ENCODE data around the gene RAET1E. TPM values are rescaled to one million over a fixed set of nuclear protein-coding genes. Genes with fewer than 3 reads are reported as not detected.

Gene RAET1E
- total RNA-seq, 1 experiment from 2014 or later = 2.8 TPM

DNA sequence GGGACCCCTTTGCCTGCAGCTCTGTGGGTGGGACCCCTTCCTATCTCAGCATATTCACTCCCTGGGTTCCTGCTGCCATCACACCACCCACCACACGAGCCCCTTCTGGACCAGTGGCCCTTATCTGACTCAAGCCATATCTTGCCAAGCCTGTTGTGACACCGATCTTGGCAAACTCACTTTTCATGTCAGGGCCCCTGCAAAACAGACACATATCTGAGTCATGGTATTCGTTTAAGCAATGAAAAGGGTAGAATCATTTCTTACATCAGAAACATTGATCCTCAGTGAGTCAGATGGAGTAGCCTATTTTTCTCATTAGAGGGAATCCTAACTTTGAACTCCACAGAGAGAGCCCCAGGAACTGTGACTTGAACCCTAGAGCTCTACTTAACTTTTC lies 10.6 kb downstream of the RAET1E start:
- Histone ChIP-seq H3K4me3 (no peak overlapping the region), H3K27me3 (no peaks in the 10 kb centered on the region), H3K36me3 (peaks cover 9% of the 10 kb centered on the region), H3K9me3 (no peaks in the 10 kb centered on the region)
- peak; percentile 81 for DNase-seq

DNA sequence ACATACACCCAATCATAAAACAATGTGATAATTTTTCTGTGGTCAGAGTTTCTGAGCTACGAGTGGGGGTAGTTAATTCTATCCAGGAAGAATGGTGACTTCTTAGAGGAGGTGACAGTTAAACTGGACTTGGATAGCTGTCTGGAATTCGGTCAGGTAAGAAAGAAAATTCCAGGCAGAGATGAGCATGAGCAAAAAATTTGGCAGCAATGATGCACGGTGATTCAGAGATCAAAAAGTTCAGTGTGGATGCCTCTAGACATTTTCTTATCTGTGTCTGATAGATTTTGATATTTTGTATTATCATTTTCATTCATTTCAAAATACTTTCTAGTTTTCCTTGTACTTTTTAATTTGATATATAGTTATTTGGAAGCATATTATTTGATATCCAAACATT lies 12.0 kb downstream of the RAET1E start:
- Histone ChIP-seq H3K4me3 (no peak overlapping the region), H3K9me3 (no peaks in the 10 kb centered on the region), H3K36me3 (peaks cover 9% of the 10 kb centered on the region), H3K27me3 (no peaks in the 10 kb centered on the region)
- no peak for DNase-seq

DNA sequence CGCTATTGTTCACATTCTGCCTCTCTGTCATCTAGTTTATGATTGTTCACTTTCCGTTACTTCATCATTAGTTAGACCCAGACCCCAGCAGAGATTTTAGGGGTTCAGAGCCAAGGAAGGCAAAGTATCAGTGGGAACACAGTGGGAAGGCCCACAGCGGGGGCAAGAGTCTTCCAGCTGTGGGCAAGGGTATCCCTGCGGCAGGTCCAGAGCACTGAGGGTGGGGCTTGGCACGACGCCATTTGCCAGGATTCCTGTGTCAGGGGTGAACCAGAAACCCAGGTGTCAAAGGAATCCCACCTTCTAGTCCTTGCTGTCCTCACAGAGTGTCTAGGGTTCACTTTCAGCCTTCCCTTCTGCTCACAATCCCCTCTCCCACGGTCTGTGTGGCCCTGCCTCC lies 13.3 kb downstream of the RAET1E start:
- no peaks in the 10 kb centered on the region for H3K27me3 ChIP-seq
- no peak overlapping the region for H3K4me3 ChIP-seq
- DNase-seq = no peak
- H3K9me3 ChIP-seq = no peaks in the 10 kb centered on the region
- peaks cover 6% of the 10 kb centered on the region for H3K36me3 ChIP-seq

DNA sequence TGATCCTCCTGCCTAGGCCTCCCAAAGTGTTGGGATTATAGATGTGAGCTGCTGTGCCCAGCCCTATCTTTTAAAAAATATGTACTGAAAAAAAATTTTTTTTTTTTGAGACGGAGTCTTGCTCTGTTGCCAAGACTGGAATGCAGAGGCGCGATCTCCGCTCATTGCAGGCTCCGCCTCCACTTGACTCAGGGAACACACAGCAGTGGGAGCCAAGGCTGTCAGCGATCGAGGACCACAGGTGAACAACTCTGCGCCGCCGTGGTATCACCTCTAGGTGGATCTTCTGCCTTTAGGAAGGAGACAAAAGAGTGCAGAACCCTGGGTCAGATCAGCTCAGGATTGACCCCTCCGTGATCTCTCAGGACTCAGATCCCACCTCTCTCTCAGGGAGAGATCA lies 13.7 kb downstream of the RAET1E start:
- no peak for DNase-seq
- peaks cover 6% of the 10 kb centered on the region for H3K36me3 ChIP-seq
- H3K9me3 ChIP-seq = no peaks in the 10 kb centered on the region
- H3K27me3 ChIP-seq = no peaks in the 10 kb centered on the region
- H3K4me3 ChIP-seq = no peak overlapping the region

DNA sequence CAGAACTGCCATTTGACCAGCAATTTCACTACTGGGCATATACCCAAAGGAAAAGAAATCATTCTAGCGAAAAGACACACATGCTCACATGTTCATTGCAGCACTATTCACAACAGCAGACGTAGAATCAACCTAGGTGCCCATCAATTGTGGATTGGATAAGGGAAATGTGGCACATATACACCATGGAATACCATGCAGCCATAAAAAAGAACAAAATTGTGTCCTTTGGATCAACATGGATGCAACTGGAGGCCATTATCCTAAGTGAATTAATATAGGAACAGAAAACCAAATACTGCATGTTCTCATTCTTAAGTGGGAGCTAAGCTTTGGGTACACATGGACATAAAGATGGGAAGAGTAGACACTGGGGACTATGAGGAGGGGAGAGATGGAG lies 16.1 kb downstream of the RAET1E start:
- no peaks in the 10 kb centered on the region for H3K27me3 ChIP-seq
- no peaks in the 10 kb centered on the region for H3K9me3 ChIP-seq
- no peaks in the 10 kb centered on the region for H3K36me3 ChIP-seq
- no peak overlapping the region for H3K4me3 ChIP-seq
- DNase-seq = no peak

DNA sequence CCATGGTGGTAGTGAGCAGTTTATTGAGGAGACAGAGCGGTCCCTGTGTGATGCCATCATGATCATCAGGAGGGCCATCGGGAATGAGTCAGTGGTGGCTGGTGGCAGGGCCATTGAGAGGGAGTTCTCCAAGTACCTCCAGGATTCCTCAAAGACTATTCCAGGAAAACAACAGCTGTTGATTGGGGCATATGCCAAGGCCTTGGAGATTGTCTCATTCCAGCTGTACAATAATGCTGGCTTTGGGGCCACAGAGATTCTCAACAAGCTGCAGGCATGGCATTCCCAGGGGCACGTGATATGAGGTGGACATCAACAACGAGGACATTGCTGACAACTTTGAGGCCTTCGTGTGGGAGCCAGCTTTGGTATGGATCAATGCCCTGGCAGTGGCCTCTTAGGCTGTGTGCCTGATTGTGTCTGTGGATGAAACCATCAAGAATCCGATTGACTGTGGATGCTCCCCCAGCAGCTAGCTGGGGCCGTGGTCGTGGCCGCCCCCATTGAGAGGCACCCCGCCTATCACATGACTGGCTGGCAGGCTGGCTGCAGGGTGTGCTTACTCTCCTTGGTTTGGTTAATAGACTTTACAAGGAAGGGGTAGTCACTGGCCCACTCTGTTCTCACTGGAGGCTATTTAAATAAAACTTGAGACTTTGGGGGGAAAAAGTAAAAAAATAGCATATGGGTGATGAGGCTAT lies 16.7 kb downstream of the RAET1E start:
- Histone ChIP-seq H3K9me3 (no peaks in the 10 kb centered on the region), H3K36me3 (no peaks in the 10 kb centered on the region), H3K27me3 (no peaks in the 10 kb centered on the region), H3K4me3 (no peak overlapping the region)
- no peak for DNase-seq

DNA sequence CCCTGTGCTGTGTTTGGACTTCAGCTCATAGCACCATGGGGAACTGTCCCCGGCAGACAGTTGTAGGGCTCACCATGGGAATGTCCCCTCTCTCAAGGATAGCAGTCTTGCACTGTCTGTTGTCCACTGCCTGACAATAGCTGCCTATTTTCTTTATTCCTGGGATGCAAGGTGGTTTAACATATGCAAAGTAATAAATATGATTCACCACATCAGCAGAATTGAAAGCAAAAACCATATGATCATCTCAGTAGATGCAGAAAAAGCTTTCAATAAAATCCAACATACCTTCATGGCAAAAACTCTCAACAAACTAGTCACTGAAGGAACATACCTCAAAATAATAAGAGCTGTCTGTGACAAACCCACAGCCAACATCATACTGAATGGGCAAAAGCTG lies 20.3 kb downstream of the RAET1E start:
- H3K27me3 ChIP-seq = no peaks in the 10 kb centered on the region
- DNase-seq = no peak
- peaks cover 4% of the 10 kb centered on the region; the same call in 1 of the 2 replicates for H3K9me3 ChIP-seq
- H3K4me3 ChIP-seq = no peak overlapping the region
- H3K36me3 ChIP-seq = no peaks in the 10 kb centered on the region

DNA sequence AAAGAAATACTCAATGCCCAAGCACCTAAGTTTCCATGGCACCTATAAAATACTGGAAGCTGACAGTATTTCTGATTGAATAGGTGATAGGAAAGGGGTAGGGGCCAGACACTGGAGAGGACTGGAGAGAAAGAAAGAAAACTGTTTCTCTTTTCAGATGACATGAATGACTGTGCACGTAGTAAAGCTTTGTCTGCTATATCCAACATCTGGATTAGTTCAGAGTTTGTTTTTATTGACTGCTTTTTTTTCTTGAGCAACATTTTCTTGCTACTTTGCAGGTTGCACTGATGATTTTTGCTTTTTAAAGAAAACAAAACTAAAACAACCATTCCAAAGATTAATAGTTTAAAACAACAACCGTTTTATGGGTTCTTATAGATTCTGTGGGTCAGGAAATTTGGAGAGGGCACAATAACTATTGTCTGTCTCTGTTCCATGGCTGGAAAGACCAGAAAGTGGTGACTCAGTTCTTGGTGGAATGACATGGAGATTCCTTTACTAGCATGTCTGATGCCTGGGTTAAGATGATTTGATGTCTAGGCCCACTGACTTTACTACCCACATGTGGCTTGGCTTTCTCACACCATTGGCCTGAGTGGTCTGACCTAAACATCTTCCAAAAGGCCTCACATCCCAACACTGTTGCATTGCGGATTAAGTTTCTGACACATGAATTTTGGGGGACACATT lies 21.5 kb downstream of the RAET1E start:
- peaks cover 9% of the 10 kb centered on the region for H3K9me3 ChIP-seq
- H3K27me3 ChIP-seq = no peaks in the 10 kb centered on the region
- no peak overlapping the region for H3K4me3 ChIP-seq
- H3K36me3 ChIP-seq = no peaks in the 10 kb centered on the region
- no peak for DNase-seq

DNA sequence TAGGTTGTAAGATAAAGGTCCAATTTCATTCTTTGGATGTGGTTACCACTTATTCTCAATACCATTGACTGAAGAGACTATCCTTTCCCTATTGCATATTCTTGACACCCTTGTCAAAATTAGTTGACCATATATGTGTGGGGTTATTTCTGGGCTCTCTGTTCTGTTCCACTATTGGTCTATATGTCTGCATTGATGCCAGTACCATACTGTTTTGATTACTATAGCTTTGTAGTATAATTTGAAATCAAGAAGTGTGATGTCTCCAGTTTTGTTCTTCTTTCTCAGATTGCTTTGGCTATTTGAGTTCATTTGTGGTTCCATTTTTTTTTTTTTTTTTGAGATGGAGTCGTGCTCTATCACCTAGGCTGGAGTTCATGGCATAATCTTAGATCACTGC lies 25.7 kb downstream of the RAET1E start:
- no peak overlapping the region for H3K4me3 ChIP-seq
- DNase-seq = no peak
- peaks cover 9% of the 10 kb centered on the region for H3K9me3 ChIP-seq
- H3K36me3 ChIP-seq = no peaks in the 10 kb centered on the region
- H3K27me3 ChIP-seq = no peaks in the 10 kb centered on the region

DNA sequence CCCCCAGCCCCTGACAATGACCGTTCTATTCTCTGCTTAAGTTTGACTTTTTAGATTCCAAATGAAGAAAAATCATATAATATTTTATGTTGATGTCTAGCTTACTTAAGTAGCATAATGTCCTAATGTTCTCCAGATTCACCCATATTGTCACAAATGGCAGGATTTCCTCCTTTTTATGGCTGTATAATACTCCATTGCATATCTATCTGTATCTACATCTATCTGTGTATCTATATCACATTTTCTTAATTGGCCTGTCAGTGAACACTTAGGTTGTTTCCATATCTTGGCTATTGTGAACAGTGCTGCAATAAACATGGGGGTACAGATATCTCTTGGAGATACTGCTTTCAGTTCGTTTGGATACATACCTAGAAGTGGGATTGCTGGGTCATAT lies 26.7 kb downstream of the RAET1E start:
- Histone ChIP-seq H3K27me3 (no peaks in the 10 kb centered on the region), H3K9me3 (peaks cover 9% of the 10 kb centered on the region), H3K4me3 (no peak overlapping the region), H3K36me3 (no peaks in the 10 kb centered on the region)
- DNase-seq = no peak

DNA sequence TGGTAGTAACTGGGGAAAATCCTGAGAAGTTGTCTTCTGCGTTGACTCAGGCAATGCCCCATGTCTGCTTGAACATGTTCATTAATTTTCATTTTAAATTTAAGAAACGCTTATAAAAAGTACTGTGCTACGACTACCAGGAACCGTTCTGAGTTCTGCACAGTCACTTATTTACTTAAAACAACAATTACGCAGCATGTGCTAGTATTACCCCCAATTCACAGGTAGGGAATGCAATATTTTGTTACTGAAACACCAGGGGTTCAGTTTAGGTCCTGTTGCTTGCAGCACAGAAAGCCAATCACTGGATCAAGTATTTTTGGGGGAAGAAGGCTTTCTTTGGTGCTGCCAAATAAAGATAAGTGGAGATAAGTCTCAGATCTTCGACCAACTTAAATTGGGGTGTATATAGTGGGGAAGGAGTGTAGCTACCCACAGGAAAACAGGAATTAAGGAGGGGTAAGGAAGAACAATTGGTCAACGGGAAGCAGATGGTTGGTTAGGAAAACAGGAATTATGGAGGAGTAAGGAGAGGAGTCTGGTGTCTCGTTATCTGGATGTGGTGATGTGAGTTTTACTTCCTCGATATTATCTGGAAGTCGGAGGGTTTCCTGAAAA lies 28.5 kb downstream of the RAET1E start:
- Histone ChIP-seq H3K36me3 (no peaks in the 10 kb centered on the region), H3K4me3 (no peak overlapping the region), H3K9me3 (peaks cover 9% of the 10 kb centered on the region), H3K27me3 (no peaks in the 10 kb centered on the region)
- no peak for DNase-seq

DNA sequence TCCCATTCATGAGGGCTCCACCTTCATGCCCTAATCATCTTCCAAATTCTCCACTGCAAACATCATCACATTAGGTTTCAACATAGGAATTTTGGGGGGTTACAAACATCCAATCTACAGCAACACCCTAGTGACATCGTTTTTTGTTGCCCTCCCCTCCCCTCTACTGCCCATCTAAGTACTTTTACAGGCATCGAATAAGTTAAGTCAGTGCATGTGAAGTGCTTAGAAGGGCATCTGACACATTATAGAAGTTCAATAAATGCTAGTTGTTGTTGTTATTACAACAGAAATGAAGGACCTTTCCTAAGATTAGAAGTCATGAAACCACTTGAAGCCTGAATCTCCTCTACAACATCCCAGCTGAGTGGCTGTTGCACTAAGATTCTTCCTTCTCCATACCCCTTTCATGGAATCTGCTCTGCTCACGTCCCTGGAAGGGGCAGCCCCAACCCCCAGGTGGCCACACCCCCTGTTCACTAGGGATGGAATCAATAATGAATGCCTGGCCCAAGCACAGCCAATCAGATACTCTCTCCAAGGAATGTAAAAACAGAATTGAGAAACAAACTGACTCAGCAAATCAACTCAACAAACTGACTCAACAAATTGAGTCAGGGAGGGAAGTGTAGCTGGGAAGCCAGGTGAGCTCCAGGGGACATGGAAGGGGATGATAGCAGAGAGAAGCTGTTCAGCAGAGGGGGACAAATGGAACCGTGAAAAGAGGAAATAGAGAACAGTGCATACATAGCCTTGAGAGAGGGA lies 29.9 kb downstream of the RAET1E start:
- Histone ChIP-seq H3K36me3 (no peaks in the 10 kb centered on the region), H3K4me3 (no peak overlapping the region), H3K27me3 (no peaks in the 10 kb centered on the region), H3K9me3 (peaks cover 6% of the 10 kb centered on the region)
- peak; percentile 21 for DNase-seq

DNA sequence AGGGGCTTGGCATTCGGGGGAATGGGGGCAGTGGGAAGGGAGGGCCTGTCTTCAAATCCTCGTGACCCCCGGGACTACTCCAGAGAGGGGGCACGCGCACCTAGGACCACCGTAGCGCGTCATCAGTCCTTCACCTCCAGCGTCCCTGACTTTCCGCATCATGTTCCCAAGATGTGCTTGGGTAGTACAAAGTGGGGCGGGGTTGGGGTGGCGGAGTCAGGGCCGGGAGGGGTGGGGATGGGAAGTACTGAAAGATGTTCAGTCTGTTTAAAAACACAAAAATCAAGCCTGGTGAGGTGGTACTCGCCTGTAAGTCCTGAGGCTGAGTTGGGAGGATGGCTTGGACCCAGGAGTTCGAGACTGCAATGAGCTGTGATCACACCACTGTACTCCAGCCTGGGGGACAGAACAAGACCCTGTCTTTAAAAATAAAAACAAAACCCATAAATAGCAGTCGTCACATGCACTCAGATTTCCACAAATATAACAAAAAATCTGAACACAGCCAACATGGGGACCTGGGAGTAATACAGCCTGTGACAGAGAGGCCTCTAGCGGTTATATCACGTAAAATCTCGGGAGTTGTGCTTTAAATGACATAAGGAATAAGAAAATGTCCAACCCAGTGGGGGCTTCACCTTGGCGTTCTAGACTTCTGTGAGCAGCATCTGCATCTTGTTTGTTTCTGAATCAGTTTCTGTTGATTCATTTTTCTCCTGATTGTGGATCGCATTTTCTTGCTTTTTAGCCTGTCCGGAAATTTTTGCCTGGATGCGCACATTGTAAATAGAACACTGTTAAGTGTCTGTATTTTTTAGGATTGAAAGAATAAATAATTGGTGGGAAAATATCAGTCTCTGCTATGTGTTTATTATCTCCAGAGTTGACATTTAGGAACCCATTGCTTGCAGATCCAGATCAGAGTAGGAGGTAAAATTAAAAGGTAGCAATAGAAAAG lies 33.1 kb downstream of the RAET1E start:
- H3K36me3 ChIP-seq = peaks cover 10% of the 10 kb centered on the region
- no peaks in the 10 kb centered on the region for H3K27me3 ChIP-seq
- H3K9me3 ChIP-seq = no peaks in the 10 kb centered on the region
- peak overlapping the region; percentile 60 for H3K4me3 ChIP-seq
- DNase-seq = peak; percentile 25

DNA sequence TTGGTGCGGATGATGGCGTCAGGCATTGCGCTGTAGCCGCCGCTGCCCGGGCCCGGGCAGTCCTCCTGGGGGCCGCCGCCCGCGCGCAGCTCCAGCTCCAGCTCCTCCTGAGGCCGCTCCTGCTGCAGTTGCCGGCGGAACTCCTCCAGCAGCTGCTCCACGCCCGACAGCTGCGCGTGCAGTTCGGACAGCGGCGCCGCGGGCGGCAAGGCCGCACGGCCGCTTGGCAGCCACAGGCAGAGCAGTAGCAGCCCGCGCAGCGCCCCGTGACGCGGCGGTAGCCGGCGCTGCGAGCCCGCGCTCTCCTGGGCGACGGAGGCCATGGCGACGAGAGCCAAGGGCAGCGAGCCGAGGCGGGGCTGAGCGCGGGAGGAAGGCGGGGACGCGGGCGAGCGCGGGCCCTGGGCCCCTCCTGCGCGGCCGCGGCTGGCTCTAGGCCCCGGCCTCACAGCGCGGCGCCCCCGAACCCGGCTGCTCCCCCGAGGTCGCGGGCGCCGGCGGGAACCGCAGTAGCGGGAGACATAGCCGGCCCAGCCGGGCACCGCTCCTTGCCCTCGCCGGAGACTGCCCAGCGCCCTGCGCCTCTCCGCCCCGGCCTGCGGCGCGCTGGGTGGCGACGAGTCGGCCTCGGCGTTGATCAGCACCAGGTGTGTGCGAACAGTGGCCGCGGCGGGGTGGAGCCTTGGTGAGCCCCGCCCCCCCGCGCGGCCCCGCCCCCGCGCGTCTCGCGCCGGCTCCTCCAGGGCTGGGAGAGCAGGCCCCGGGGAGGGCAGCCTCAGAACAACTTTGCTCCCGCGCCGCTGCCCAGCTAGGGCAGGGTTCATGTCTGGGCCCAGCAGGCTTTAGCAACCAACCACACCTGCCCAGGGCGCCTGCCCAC lies 34.0 kb downstream of the RAET1E start, which contains the start of gene LRP11:
TSS of gene LRP11 (minus strand) at position 662 of the 880 bp plus-strand sequence. CDS start at position 323, 339 bp downstream.
- Histone ChIP-seq H3K36me3 (peaks cover 15% of the 10 kb centered on the region), H3K27me3 (no peaks in the 10 kb centered on the region), H3K9me3 (no peaks in the 10 kb centered on the region), H3K4me3 (peak within 1 kb of the TSS; percentile 60)
- DNase-seq = peak; percentile 84

Data from MG63 (cell line).